ENCODE measurements around the gene BAG2.

BAG2 gene

DNA sequence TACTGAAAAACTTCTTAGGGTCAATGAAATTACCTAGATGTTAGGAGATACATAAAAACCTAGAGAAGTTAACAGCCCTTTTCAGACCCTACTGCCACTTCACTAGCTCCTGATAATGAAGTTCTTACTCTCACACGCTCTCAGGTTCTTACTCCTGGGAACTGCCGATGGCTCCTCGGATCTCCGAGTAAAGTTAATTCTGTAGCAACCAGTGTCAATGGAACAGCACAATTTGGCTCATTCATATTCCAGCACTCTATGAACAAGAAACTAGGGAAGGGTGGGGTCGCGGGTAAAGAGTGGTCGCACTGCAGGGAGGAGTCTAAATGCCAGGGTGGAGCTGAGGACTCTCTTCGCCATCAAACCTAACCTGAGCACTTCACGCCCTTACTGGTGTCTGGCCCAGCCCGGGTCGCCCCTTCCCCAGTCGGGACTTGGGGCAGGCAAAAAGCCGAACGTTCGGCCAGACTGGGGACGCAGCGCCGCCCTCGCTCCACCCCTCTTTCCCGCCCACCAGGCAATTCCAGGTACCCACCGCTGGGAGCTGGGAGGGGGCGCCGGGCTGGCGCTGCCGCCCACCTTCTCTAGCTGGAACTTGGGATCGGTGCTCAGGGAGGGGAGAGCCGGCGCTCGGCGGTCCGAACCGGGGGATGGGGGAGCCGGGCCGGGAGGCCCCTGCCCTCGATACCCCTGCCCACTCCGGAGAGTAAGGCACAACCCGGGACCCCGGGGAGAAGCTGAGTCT is 49.2 kb downstream of the BAG2 start:
- Mint-ChIP-seq H3K36me3 (ENCODE audit: low read depth) (peaks cover 4% of the 10 kb centered on the region), H3K27ac (peak overlapping the region; percentile 56), H3K4me1 (ENCODE audit: low read depth) (peaks cover 20% of the 10 kb centered on the region), H3K9me3 (no peaks in the 10 kb centered on the region), H3K4me3 (peak overlapping the region; percentile 89), H3K27me3 (ENCODE audit: low read depth) (peaks cover 21% of the 10 kb centered on the region)
- peak; percentile 47 for DNase-seq (ENCODE audit: low spot score)

DNA sequence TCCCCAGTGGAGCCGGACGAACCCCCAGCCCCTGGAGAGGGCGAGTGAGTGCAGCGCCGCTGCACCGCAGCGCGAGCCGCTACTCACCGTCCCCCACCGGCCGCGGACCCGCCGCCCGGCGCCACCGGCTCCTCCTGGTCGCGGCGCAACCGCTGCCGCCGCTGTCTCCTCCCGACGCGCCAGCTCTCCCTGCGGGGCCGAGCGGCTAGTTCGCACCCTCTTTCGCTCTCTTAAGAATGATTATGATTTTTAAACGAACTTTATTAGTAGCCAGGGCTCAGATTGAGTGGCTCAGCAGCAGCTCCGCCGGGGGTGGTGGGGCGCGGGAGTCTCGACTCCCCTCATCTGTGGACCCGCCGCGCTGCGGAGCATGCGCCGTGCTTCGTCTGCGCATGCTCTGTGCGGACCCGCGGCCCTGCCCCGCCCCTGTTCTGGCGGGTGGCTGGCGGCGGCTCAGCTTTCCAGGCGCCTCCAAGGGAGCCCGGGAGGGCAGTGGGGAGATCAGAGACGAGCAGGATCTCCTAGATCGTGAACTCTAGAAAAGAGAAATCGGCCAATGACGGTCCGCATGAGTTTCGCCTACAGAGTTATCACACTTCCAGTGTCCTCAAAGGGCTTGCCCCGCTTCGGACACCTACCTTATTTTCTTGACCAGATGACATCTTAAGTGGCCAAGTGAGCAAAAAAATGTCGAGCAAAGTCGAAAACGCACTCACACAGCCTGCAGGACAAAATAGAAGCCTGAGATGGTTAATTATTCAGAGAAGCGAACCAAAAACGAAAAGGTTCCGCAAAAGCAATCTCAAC is 50.0 kb downstream of the BAG2 start, which contains the start of gene RAB23:
RAB23 (minus strand) TSS at position 372 of the 807 bp plus-strand sequence. CDS start 11,927 bp downstream, outside the sequence.
- Mint-ChIP-seq H3K36me3 (ENCODE audit: low read depth) (peaks cover 2% of the 10 kb centered on the region), H3K4me3 (peak within 1 kb of the TSS; percentile 98), H3K27me3 (ENCODE audit: low read depth) (peaks cover 24% of the 10 kb centered on the region), H3K9me3 (no peaks in the 10 kb centered on the region), H3K27ac (peak within 1 kb of the TSS; percentile 91), H3K4me1 (ENCODE audit: low read depth) (peaks cover 15% of the 10 kb centered on the region)
- peak; percentile 87 for DNase-seq (ENCODE audit: low spot score)

DNA sequence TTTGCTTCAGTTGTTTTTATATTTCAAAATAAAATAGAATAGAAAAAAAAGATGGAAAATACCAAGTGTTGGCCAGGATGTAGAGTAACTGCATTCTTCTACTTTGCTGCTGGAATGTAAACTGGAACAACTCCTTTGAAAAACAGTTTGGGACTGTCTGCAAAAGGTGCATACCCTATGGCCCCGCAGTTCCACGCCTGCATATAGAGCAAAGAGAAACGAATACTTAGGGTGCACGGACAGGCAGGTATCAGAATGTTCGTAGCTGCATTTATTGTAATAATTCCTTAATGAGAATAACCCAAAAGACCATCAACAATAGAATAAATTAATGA is 50.6 kb downstream of the BAG2 start:
- Mint-ChIP-seq H3K27ac (no peak overlapping the region), H3K36me3 (ENCODE audit: low read depth) (peaks cover 2% of the 10 kb centered on the region), H3K4me1 (ENCODE audit: low read depth) (peaks cover 11% of the 10 kb centered on the region), H3K9me3 (no peaks in the 10 kb centered on the region), H3K27me3 (ENCODE audit: low read depth) (peaks cover 24% of the 10 kb centered on the region), H3K4me3 (peak overlapping the region; percentile 98)
- no peak for DNase-seq (ENCODE audit: low spot score)

DNA sequence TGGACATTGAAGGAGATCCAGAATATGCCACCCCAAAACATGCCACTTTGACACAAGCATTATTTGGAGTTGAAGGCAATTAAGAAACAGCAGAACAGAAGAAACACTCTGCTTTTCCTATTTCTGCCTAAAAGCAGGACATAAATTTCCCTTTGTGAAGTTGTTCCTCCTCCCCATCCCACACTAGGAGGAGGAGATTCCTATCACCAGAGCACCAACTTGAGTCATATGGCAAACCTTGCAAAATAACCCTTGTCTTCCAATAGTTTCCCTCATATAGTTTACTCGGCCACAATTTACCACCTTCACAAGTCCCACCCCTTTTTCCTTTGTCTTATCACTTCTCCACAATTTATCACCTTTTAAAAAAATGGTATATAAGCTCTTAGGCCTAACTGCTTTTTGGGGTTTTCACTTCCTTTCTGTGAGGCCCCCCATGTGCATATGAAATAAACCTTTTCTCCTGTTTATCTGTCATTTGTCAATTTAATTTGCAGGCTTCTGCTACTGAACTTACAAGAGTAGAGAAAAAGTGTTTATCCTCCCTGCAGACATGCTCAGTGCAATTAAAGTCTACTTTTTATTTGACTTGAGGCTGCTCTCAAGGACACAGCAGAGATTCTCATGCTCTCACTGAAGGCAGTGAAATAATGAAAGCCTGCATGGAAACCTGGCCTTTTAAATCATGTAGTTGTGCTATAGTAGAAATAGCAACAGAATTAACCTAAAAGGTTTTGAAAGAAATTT is 52.8 kb downstream of the BAG2 start:
- H3K9me3 Mint-ChIP-seq, result no peaks in the 10 kb centered on the region
- DNase-seq (ENCODE audit: low spot score), result no peak
- peaks cover 2% of the 10 kb centered on the region for H3K36me3 Mint-ChIP-seq (ENCODE audit: low read depth)

DNA sequence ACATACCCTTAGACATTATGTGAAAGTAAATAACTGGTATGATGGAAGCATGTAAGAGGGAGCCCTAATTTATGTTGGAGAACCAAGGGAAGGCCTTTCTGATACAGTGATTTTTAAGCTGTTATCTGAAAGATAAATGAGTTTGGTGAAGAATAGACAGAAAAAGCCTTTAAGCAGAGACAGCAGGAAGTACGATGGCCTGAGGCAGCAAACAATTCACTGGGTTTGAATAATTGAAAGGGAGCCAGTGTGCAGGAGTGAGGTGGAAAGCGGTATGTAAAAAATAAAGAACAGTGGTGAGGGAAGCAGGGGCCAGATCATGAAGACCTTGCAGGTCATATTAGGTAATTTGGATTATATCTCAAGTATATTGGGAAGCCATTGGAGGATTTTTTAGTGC is 54.1 kb downstream of the BAG2 start:
- peaks cover 2% of the 10 kb centered on the region for H3K36me3 Mint-ChIP-seq (ENCODE audit: low read depth)
- no peak for DNase-seq (ENCODE audit: low spot score)
- peaks cover 41% of the 10 kb centered on the region for H3K27me3 Mint-ChIP-seq (ENCODE audit: low read depth)
- H3K27ac Mint-ChIP-seq, result no peak overlapping the region
- H3K4me3 Mint-ChIP-seq, result no peak overlapping the region
- peaks cover 8% of the 10 kb centered on the region for H3K4me1 Mint-ChIP-seq (ENCODE audit: low read depth)
- H3K9me3 Mint-ChIP-seq, result no peaks in the 10 kb centered on the region

More for the DNA sequence above, 52.8 kb downstream of the BAG2 start:
- H3K27ac Mint-ChIP-seq, result no peak overlapping the region
- H3K27me3 Mint-ChIP-seq (ENCODE audit: low read depth), result peaks cover 38% of the 10 kb centered on the region
- peaks cover 11% of the 10 kb centered on the region for H3K4me1 Mint-ChIP-seq (ENCODE audit: low read depth)
- H3K4me3 Mint-ChIP-seq, result no peak overlapping the region

Measured in T-helper 2 cell treated with Interferon-gamma antibody and Interleukin-4, amounts not matched to agents 5 μg/mL and 100 μg/mL, for 36 hours (primary cell).